HG03354 (cell line): ENCODE results near the gene VPS35.
A peak's percentile ranks its signal among the peaks of the same experiment; 100 is the strongest.

Source experiments
- ATAC-seq: cut with Tn5 transposase; IDR thresholded peaks from one replicate; pipeline ENCODE4 v1.9.1; 2021; ENCODE audit warnings: mild to moderate bottlenecking; ENCODE audit not compliant: unreplicated experiment, poor library complexity, severe bottlenecking

VPS35 gene

DNA sequence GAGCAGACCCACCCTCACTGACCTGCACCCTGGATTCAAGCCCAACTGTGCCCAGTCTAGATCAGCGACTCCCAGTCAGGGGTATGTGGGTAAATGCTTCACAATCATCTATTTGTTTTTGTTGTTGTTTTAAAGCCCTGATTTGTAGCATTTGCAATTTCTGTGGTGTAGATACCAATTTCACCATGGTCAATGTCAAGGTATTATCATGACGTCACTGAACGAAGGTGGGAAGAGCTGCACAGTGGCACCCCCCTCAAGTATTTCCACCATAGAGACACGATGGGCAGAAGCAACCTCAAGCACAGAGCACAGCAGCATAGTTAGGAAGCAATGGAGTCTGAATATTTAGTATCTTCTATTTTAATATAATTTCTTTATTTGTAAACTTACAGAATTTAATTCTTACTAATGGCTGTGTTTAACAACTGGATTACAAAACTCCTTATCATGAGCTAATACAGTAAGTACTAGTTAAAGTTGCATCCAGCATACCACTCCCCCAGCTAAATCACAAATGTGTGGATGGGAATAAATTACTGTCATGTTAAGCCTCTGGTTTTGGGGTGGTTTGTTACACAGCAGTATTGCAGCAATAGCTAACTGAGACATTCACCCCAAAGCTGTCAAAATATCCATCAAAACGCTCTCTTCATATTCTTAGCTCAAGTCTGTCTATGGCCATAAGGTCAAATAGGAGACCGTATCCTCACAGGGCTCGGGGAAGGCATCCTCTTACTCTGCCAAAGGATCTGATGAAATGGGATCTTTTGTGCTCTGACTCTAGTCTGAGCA is 26.0 kb upstream of the VPS35 start:
- no peak for ATAC-seq

DNA sequence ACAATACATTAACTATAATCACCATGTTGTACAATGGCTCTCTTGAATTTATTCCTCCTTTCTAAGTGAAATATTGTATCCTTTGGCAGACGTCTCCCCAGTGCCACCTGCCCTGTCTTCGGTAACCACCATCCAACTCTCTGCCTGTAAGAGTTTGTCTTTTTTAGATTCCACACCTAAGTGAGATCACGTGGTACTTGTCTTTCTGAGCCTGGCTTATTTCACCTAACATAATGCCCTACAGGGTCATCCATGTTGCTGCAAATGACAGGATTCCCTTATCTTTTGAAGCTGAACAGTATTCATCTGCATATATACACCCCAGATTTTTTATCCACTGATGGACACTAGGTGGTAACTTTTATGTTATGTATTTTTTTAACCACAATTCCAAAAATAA is 24.7 kb upstream of the VPS35 start:
- ATAC-seq = no peak

- ATAC-seq = no peak
These were observed 23.9 kb upstream of the VPS35 start for GRCh38 chr16:46712911-46713310.

DNA sequence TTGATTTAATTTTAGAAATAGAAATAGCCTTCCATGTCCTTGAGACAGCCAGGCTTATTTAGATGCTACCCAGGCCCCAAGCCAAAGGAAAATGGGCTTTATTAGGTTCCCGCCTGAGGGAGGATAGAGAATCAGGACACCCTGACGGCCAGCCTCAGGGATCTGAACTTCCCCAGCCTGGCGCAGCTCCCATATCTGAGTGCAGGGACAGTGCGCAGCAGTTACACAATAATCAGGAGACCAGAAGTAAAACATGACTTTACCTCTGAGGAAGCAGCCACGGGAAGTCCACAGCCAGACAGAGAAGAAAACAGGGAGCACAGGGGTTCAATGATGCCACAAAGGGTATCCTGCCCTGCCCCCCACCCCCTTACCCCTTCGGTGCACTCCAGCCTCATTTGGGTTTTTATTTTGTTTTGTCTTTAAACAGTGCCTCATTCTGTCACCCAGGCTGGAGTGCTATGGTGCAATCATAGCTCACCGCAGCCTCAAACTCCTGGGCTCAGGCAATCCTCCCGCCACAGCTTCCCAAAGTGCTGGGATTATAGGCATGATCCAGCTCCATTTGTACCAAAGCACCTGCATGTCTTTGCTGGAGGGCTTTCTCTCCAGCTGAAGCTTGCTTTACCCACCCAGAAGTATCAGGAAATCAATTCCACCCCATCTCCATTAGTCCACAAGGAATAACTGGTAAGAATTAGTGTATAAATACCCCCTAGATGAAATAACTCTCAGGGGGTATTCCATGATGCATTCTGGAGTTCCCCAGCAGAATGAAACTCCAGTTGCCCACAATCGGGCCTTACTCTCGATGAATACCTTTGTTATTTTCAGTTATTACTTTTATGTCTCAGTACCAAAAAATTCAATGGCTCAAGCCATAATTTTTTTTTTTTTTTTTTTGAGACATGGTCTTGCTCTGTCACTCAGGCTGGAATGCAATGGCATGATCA is 22.4 kb upstream of the VPS35 start:
- no peak for ATAC-seq

- ATAC-seq = no peak
These were observed 20.6 kb upstream of the VPS35 start for GRCh38 chr16:46709469-46710005.

- no peak for ATAC-seq
These were observed 17.7 kb upstream of the VPS35 start for GRCh38 chr16:46706642-46707041.

DNA sequence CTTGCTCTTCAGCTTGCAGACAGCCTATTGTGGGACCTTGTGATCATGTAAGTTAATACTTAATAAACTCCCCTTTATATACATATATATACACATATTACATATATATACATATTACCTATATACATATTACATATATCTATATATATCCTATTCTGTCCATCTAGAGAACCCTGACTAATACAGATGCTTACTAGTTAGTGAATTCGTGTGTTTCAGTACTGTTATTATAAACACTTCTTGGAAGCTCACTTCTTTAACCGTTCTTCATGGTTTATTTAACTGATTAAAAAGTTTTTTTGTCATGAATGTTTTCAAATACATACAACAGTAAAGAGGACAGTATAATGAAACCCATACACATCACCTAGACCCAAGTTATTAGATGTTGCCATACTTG is 13.1 kb upstream of the VPS35 start:
- no peak for ATAC-seq

GRCh38 chr16:46701615-46702014 is 12.6 kb upstream of the VPS35 start:
- ATAC-seq = no peak

DNA sequence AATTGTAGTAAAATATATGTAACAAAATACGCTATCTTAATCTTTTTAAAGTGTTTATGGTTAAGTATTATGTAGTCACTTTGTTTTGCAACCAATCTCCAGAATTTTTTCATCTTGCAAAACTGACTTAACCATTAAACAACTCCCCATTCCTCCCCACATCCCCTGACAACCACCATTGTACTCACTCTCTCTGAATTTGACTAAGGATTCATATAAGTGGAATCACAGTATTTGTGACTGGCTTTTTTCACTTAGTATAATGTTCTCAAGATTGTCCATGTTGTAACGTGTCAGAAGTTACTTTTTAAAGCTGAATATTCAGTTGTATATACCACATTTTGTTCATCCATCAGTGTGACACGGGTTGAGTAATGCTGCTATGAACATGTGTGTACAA is 11.1 kb upstream of the VPS35 start:
- ATAC-seq = no peak

GRCh38 chr16:46696957-46697356 is 8.0 kb upstream of the VPS35 start:
- no peak for ATAC-seq

GRCh38 chr16:46695937-46696336 is 7.0 kb upstream of the VPS35 start:
- no peak for ATAC-seq

DNA sequence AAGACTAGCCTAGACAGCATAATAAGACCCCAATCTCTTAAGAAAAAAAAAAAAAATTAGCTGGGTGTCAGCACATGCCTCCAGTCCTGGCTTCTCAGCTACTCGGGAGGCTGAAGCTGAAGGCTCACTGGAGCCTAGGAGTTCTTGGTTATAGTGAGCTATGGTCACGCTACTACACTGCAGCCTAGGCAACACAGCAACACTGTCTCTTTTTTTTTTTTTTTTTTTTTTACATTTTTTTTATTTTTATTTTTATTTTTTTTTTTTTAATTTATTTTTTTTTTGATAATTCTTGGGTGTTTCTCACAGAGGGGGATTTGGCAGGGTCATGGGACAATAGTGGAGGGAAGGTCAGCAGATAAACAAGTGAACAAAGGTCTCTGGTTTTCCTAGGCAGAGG is 4.6 kb upstream of the VPS35 start:
- ATAC-seq = no peak

DNA sequence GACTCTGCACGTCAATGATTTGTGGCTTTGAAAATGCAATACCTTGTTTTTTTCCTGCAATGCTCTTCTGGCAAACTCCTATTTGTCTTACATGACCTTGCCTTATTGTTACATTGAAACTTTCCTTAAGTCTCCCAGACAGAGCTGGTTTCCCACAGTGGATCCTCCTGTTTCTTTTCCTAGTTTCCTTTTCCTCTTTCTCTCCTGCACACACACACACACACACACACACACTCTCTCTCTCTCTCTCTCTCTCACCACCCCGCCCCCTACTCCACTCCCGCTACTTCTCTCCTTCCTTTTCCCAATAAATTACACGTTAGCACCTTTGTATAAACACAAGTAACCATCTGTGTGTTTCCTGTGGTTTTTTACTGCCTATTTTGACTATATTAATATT is 2.7 kb upstream of the VPS35 start:
- no peak for ATAC-seq

DNA sequence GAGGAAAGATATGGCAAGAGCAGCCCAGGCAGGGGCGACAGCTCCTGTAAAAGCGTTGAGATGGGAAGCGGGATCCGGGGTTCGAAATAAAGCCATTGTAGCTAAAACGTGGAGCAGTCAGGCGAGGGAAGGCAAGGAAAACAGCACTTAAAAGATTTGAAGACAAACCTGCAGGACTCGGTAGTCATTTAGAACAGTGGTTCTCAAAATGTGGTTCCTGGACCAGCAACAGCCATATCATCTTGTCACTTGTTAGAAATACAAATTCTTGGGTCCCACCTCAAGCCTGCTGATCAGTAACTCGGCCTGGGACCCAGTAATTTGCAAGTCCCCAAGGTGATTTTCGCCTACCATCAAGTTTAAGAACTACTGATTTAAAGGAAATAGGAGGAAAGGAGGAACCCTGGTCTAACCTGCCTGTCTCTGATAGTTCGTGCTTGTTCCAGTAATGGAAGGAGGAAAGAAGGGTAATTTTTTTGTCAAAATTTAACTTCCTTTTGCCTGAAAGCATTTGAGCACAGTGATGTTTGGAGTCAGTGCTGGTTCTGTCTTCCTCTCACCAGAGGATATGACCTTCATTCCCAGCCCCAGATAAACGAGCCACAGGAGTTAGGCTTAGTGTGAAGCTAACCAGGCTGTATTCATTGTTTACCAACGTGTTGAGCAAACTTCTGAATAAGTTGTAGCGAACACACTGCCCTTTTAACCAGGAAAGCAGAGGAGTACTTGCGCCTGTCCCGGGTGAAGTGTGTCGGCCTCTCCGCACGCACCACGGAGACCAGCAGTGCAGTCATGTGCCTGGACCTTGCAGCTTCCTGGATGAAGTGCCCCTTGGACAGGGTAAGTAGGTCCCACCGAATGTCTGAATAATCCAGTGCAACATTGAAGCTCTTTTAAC is 1.6 kb upstream of the VPS35 start:
- no peak for ATAC-seq

DNA sequence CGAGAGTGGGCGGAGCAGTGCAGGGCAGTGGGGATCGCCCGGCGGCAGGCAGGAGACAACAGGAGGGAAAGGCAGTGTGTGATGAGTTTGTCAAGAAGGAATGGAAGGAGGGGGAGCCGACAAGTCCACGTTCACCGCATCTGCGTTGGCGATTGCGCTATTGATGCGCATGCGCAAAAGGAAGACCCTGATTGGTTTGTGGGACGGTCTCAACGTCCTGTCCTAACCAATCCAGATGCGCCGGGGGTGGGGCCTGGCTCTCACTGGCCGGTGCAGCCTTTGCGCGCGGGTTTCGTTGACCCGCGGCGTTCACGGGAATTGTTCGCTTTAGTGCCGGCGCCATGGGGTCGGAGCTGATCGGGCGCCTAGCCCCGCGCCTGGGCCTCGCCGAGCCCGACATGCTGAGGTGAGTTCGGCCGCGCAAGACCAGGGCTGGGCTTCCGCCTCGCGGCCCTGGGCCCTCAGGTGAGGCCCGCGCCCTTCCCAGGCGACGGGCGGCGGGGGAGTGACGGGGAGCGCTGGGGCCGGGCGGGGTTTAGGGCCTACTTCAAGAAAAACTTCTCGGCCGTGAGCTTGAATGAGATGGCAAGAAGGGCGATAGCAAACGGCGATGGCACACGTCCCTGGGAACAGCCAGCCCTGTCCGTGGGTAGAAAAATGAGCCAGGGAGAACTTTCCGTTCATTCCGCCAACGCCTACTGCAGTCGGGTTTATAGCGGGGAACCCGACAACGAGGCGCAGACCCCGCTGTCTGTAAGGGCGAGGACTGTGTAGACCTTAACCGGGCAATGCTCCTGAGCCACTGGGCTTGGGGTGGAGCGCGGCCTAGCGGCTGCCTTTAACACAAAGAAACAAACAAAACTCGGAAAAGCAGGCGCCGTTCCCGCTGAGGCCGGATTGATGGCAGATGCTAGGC is 645 bp upstream of the VPS35 start, which contains the start of gene ORC6:
Gene ORC6 (plus strand): TSS at position 295 of the 916 bp plus-strand sequence. CDS start 47 bp downstream, at position 342.
- ATAC-seq = peak; percentile 75

DNA sequence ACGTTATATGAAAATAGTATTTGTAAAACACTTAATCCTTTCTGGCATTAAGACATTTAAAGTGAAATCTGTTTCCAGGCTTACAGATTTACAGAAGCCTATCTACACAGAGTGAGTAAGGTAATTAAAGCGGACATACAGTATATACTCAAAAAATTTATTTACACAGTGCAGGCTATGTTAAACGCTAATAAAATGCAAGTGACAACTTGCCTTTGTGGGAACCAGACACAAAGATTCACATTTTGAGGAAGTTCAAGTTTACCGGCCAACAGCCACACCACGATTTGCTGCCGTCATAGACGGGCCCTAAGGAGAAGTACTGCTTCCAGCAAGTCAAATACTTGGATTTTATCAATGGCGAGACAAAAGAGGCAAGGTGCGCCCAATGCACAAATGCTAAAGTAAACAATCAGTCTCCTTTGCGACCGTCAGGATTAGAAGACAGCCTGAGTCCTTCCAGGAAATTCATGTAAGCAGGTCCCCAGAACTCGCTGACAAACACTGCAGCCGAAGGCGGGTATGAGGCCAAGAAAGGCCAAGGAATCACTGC is 801 bp downstream of the VPS35 start:
- no peak for ATAC-seq

- ATAC-seq = no peak
These were observed 1.5 kb downstream of the VPS35 start for GRCh38 chr16:46687486-46687885.

DNA sequence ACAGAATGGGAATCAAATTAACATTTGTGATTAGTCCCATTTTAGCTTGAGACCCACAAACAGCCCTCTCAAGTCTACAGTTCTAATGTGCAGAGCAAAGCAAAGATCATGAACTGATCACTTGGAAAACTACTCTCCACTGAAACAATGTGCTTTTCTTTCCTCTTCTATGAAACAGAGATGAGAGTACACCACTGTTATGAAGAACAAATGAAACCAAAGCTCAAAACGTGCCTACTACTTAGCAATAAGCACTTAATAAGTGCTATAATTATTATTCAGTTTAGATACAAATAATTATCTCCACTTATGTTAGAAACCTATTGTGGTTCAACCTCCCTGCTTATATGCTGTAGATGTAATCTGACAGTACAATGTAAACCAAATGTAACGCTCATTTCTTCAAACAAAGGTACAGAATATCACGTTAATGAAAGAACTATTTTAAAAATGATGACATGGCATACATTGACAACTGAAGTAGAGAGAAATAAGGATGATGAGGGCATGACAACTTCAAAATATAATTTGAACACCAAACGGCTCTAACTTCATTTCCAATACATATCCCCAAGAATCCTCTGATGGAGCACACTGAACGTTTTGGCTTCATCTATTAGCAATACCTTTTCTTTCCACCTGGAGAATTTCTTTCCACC is 2.0 kb downstream of the VPS35 start:
- no peak for ATAC-seq
